ENCODE results near the gene GARS1.

GARS1 gene

DNA sequence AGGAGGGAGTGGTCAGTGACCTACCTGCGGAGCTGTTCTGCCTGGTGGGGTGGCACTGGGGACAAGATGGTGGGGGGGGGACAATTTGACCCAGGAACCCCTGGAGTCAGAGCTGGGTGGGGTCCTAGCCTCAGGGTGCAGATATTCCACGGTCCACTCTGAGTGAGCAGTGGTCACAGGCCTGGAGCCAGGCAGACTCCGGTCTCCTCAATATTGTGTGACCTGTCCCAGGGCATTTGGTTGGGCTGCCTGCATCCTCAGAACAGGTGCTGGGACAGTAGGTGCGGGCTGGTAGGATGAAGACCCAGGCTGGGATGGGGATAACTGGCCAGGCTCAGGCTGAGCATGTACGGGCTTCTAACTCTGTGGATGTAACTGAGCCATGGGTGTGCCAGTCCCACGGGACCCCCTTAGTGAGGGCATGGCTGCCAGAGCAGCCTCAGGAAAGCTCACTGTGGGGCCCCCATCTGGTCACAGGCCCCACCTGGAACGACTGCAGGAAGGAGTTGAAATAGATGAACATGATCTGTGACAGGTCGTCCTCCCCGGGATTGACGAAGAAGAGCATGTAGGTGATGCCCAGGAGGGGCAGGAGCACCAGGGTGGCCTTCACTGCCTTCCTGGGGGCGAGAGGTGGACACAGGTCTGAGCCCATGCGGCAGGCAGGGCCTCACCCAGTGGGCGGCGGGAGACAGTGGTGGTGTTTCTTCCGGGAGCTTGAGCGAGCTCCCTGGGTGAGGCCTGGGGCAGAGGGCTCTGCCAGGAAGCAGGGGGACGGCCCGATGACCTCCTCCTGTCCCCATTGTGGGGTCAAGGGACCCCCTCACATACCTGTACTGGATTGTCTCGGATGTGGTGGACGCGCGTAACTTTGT lies 60.7 kb downstream of the GARS1 start:
- DNase-seq (ENCODE audit: low read depth) = no peak

DNA sequence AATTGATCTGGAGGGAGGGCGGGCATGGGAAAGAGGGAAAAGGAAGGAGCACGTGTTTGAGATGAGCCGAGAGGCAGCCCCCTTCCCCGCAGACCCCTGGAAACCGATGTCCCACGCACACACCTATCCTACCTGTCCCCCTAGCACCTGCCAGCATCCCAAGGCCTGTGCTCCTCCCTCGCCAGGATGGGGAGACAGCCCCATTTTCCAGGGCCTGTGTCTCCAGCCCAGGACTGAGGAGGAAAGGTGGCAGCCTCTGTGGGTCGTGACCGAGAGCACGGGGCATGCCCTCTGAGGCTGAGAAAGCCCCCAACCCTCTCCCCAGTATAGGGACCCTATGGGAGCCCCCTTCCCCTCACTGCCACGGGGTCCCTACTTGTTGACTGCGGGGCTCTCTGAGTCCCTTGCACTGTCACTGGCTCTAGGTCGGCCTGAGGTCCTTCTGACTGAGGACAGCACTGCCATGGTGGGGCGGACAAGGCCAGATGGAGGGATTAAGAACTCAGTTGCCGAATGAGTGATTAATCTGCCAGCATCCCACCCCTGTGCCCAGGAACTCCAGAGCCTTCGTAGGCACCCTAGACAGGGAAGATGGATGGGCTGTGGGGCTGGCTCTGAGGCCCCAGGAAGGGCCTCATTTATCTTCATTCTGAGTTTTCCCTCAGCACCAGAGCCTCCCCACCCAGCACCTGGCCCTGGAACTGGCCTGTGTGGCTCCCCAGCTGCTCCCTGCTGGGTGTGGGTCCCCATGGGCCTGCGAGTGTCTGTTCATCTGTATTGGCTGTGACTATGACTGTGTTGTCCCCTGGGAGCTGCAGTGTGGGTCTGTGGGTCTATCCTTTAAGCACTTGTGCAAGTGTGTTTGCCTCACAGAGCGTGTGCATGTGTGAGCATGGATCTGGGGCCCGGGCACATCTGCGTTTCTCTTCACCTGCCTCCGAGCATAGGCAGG lies 61.6 kb downstream of the GARS1 start:
- no peak for DNase-seq (ENCODE audit: low read depth)

DNA sequence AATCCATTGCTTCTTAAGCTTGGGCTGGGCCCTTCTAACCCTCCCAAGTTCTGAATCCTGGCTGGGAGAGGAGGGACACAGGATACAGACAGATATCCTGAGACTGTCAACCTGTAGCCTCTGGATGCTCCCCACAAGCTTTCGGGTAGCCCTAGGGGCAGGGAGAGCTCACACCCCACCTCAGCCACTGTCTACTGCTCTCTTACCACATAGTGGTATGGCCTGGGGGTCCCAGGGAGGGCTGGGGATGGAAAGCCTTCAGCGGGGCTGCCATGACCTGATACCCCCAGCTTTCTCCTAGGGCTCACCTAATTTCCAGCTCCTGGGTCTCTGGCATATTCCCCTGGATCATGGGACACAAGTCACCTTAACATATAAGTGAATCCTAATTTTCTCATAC lies 62.5 kb downstream of the GARS1 start:
- no peak for DNase-seq (ENCODE audit: low read depth)

DNA sequence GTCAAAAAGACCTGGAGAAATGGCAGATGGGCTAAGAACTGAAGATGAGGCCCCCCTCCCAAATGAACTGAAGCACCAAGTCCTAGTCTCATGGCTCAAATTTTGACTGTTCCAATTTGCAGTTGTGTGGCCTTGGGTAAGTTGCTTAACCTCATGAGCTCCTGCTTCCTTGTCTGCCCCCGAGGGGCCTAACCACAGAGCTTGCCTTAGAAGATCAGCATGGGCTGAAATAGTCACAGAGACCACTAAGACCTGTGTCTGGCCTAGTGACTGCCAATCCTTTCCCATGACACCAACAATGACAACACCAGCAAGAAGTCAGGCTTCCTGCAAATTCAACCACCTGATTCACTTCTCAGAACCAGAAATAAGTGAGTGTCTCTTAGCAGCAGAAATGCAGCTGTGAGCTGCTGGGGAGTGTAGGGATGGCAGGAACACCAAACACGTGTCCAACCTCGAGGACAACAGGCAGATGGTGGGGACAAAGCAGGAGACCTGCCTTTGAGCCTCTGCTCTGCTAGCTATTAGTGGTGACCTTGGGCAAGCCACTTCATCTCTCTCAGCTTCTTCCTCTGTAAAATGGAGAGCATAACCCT lies 63.9 kb downstream of the GARS1 start:
- no peak for DNase-seq (ENCODE audit: low read depth)

DNA sequence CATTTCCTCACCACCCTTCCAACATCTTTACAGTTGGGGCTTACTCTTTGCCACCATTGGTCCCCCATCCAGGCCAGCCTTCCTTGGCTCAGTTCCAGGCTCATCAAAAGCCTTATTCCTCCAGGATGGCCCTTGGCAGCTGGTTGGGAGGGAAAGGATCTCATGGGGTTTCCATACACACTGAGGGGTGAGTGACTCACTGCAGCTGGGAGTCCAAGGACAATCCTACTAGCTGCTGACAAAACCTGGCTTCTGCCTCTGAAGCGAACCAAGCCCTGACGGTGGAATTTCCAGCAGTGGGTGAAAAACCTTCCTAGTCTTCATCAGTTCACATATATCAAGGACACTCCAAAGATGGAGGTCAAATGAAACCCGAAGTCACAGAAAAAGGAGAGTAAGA lies 64.6 kb downstream of the GARS1 start:
- no peak for DNase-seq (ENCODE audit: low read depth)

DNA sequence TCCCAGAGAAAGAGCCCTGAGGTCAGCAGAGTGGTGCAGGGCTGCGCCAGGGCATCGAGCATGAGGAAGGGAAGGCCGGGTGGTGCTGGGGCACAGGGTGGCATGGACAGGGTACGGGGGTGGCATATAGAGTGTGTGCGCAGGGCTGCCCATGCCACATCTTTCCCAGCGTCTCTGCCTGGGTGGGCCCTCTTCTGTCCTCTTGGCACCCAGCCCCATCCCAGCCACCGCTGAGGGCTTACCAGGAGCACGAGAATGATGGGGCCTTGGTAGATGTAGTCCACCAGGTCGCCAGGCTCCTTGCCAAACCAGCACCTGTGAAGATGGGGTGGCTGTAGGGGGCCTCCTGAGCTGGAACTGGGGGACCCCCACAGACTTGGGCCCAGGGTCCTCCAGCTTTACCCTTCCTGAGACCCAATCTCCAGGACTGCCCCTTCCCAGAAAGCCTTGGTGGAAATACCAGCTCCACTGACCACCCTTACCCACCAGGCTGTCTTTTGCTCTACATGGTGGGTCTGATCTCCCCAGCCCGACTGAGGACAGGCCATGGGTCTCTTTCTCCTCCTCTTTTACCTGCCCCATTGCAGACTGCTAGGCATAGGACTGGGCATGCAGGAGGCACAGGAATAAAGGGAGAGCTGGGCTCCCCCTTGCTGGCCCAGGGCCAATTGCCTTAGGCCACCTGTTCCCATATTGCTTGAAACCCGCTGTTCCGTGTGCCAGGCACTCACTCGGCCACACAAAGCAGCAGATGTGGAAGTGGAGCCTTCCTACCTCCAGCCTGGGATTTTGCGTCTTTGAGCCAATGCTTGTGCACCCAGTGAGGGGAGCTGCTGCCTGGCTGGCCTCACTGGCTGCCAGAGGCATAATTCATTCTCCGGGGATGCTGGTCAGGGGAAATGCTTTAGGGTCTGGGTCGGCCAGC lies 65.9 kb downstream of the GARS1 start:
- no peak for DNase-seq (ENCODE audit: low read depth)

DNA sequence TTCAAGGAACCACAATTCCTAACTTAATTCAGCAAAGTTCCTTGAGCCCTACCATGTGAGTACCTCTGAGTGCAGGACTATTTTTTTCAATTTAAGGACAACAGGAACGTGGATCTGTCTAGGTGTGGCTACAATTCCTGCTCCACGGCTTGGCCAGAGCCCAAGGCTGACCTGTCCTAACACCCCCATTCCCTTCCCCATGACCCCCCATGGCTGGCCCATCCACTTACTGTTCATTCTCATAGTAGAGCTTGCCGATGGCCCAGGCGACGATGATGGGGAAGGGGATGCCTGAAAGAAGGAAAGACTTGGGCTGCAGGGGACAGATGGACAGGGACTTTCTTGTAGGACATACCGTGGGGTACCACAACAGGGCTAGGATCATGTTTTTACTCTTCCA lies 67.2 kb downstream of the GARS1 start:
- no peak for DNase-seq (ENCODE audit: low read depth)

DNA sequence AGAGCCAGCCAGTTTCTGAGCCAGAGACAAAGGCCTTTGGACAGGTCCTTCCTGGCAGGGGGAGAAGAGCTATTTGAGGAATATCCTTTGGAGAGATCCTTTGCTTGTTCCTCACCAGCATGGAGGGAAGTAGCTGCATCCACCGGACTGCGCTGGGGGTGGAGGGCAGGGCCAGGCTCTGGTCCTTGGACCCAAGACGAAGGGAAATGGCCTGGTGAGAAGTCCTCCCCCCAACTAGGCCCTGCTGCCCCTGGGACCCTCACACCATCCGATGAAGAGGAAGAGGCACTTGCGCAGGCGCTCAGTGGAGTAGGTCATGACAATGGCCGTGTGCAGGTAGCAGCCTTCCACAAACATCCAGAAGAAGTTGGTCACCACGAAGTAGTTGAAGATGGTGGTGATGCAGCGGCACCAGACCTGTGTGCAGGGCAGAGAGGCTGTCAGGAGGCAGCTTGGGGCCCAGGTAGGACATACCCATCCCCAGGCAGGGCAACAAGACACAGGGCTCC lies 67.8 kb downstream of the GARS1 start:
- no peak for DNase-seq (ENCODE audit: low read depth)

DNA sequence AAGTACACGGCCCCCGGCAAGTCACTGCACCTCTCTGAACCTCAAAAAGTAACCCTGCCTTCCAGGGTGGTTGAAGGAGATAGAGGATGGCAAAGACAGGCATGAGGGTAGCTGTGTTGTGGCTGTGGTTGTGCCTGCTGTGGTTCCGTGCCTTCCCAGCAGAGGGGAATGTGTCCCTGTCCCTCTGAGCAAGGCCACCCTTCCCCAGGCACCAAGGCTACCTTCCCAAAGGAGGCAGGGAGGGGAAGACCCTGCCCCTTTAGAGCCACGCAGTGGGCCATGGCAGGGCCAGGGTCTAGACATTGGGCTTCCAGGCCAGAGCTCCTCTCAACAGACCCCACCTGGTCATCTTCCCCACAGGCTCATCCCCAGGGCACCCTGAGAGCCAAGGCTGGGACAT lies 68.7 kb downstream of the GARS1 start:
- DNase-seq (ENCODE audit: low read depth) = no peak

DNA sequence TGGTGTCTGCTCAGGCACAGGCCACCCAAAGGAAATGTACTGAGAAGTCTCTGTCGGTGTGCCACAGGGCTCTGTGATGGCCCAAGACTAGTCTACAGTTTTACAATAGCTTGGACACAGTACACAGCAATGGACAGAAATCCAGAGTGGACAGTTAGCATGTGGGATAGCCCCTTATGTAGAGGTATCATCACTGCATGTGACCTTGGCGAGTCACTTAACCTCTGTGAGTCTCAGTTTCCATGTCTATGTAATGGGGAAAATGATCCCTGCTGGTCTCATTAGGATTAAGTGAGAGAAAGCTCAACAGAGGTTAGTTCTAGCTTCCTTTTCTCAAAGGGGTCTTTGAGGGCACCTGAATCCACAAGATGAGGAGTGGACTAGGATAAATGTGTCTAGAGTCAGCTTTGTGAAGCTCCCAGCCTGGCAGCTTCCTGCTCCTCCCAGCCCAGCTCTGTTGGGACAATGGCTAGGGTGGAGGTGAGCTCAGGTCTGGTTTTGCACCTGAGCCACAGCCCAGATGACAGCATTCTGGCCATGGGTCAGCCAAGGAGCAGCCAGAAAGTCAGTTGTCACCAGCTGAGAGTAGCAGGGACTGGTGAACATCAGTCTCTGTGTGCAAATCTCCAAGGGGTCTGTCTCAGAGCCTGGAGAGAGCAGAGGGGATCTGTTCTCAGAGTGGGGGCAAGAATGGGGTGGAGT lies 69.7 kb downstream of the GARS1 start:
- DNase-seq (ENCODE audit: low read depth) = no peak

DNA sequence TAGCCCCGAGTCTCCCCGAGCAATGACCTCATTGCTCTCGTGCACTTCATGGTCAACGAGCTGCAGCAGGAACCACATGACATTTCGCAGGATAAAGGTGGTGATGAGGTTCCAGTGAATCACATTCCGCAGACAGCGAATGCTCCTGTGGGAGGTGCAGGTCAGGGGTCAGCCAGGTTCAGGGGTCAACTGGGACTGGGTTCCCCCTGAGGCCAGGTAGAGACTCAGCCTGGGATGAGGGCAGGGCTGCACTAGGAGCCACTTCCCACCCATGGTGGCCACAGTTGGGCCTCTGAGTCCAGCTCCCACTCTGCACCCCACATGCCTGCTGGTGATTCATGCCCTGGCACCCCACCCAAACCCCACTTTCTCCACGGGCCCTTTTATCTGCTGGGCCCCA lies 70.4 kb downstream of the GARS1 start:
- DNase-seq (ENCODE audit: low read depth) = no peak

DNA sequence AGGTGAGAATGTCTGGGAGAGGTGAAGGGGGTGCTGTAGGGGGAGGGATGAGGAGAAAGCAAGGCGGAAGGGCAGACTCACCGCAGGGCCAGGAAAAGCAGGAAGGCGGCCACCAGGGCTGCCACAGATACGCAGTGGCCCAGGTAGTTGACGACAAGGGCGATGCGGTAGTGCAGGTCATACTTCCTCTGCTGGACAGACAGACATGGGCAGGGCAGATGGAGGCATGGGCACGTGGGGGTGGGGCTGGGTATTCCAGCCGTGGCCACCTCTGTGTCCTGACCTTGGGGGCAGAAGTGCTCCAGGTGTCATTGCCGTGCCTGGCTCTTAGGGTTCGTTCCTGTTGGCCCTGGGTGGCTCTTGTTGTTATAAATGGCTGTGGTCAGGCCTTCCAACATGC lies 70.8 kb downstream of the GARS1 start:
- no peak for DNase-seq (ENCODE audit: low read depth)

DNA sequence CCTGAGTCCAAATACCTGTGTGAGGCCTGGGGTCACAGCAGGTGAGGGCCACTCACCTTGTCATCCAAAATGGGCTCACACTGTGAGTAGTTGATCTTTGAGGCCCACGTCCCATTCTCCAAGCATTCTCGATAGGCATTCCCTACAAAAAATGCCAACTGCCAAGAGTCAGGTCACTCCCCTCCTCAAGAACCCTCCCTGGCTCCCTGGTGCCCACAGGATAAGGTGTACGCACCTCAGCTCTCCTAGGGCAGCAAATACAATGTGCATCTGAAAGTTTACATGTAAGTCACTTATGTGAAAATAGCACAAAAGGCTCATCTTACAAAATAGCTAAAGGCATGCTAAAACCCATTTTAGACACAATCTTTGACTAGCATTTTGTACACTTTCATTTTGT lies 72.5 kb downstream of the GARS1 start:
- no peak for DNase-seq (ENCODE audit: low read depth)

DNA sequence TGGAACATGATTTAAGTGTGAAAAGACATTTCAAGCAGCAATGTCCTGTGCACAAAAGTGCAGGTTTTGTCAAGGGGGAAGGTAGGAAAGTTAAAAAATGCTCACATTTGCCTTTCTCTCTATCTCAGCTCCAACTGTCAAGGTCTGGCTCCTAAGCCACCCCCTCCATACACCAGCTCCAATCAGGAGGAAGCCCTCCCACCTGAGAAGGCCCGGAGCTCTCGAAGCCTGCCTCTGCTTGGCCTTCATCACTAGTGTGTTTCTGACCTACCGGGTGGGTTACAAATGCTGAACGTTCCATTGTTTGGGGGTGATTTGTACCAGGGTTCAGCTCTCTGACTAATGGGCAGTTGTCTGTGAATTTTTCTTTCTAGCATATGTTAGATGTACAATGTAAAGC lies 73.4 kb downstream of the GARS1 start:
- no peak for DNase-seq (ENCODE audit: low read depth)

DNA sequence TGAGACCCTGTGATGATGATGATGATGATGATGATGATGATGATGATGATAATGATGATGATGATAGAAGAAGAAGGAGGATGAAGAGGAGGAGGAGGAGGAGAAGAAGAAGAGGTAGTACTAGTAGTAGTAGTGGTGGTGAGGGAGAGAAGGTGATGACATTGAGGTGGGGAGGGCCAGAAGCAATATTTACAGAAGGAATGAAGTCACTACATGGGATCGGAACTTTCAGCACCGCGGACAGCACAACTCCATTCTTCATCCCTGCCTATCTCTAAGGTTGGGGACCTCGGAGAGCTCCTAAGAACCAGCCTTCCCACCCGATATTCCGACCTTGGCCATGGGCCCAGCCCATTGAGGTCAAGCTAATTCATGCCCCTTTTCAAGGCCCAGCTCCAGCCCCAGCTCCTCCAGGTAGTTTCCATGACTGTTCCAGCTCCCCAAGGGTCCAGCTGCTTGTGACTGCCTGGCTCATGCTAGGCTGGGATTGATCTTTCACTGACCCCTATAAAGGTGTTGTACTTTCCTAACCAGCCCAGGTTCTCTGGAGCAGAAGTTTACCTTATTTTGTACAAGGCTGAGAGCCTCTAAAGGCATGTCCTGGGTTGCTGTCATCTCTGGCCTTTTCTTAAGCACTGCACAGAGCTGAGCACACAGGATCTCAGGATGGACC lies 77.3 kb downstream of the GARS1 start:
- peak; percentile 79 for DNase-seq (ENCODE audit: low read depth)

DNA sequence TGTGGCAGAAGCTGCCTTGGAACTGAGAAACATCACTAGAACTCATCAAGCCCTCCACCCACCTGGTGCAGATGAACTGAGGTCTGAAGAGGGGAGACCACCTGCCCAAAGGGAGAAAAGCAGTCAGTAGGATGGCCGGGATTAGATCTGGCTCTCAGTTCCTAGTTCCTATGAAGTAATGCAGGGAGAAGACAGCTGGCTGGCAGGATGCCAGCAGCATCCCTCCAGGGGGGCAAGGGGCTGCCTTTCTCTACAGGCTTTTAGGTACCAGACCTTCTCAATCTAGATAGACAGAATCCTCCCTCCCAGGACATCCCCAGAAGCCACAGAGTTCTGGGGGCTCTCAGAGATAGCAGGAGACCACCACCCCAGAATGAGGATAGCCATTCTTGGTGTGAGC lies 79.7 kb downstream of the GARS1 start:
- no peak for DNase-seq (ENCODE audit: low read depth)

DNA sequence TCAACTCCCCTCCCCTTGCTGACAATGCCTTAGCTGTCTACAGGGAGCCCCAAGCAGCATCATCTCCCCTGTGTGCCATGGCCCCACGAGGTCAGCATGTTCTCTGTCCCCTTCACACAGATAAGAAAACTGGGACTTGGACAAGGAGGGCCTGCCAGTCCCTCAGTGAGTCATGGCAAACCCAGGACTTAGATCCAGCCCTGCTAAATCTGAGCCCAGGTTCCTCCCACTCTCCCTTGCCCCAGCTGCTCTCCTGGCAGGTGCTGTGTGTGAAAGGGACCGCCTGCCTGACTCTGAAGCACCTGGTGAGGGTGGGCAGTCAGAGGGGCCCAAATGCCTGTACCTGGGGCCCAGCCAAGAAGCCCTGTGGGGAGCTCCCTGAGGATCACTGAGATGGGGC lies 80.2 kb downstream of the GARS1 start:
- no peak for DNase-seq (ENCODE audit: low read depth)

DNA sequence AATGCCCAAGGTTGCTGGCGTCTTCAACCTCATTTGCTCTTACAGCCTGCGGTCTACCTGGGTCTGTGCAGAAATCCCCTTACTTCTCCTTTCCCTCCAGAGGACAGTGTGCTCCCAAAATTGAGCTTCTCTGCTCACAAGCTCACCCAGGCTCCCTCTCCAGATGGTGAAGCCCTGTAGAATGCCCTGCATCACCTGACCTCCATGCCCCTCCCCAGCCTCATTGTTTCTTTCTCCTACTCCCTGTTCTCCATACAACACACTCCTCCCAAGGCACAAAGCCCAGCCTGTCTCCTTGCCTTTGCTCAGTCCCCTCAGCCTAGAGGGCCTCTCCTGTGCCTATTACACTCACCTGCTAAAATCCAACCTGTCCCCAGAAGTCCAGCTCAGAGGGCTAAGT lies 84.1 kb downstream of the GARS1 start:
- DNase-seq (ENCODE audit: low read depth) = no peak

DNA sequence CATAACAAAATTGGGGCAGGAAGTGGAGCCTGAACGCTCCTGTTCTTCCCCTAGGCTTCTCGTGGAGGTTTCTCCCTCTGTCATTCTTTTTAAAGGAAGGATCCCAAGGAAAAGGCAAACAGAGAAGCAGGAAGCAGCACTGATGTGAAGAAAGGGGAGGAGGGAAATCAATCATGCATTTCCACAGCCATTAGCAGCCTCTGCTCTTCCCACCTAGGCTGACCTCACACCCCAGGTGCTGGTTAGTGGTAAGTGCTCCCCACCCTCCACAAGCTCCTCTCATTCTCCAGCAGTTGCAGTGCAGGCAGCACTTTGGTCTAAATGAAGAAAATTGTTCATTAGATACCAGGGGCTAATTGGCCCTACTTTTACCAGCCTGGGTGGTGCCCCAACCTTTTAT lies 85.0 kb downstream of the GARS1 start:
- no peak for DNase-seq (ENCODE audit: low read depth)

DNA sequence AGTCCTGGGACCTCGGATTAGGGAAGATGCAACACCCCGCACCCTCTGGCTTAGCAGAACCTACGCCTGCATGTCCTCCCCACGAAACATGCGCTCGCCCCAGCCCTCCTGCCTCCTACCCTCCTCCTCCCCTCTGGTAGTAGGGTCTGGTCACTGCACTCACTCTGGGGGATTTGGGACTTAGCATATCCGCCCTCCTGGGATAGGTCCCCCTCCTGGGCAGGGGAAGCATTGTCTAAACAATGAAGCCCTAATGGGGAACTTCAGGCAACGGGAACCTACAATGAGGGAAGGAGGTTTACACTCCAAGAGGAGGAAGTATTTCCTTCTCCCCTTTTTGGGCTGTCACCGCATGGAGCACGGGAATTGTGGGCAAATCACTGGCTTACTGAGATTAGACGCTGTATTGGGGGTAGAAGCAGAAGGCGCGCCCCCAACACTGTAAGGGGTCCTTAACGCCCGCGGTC lies 86.7 kb downstream of the GARS1 start:
- DNase-seq (ENCODE audit: low read depth) = no peak

Measured in ELR (cell line).